GM21619 (cell line): ENCODE results near the gene CEBPG.

Experiments used
- ATAC-seq: cut with Tn5 transposase; IDR thresholded peaks from one replicate; pipeline ENCODE4 v1.9.1; 2021; ENCODE audit not compliant: unreplicated experiment

Gene CEBPG

GRCh38 chr19:33379151-33379829 is 5.8 kb downstream of the CEBPG start:
- ATAC-seq = no peak

DNA sequence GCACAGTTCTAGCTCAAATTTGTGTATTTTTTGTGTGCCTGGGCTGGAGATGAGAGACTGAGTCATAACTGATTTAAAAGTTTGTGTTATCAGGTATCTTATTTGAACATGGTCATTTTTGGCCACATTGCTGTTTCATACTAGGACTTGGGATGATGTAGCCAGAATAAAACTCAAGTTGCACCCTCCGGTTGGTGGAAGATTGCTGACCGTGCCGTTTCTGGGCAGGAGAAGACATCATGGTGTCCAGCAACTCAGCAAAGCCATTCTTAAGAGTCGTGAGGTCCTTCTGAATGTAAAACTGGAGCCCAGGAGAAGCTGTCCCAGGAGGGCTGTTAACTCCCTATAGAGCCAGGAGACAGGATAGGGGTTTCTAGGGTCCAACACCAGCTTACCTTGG is 7.6 kb downstream of the CEBPG start:
- ATAC-seq = no peak

DNA sequence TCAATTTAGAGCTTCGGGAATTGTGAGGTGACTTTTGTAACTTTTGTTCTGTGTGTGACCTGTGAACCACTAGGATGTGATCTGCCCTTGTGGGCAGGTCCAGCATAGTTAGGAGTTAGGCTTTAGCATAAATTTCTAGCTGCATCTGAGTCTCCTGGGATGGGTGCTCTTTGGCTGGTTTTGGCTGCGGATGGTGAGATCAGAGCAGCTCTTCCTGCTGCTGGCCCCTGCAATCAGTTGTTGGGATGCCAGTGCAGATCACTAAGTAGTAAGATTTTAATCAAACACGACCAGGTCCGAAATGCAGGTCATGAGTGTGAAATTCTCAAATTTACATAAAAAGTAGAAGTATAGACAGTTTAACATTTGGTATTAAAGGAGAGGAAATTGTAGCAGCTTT is 8.5 kb downstream of the CEBPG start:
- ATAC-seq = no peak

GRCh38 chr19:33382982-33383381 is 9.5 kb downstream of the CEBPG start:
- ATAC-seq = no peak

- no peak for ATAC-seq
Measured at GRCh38 chr19:33383720-33384292, 10.3 kb downstream of the CEBPG start.

DNA sequence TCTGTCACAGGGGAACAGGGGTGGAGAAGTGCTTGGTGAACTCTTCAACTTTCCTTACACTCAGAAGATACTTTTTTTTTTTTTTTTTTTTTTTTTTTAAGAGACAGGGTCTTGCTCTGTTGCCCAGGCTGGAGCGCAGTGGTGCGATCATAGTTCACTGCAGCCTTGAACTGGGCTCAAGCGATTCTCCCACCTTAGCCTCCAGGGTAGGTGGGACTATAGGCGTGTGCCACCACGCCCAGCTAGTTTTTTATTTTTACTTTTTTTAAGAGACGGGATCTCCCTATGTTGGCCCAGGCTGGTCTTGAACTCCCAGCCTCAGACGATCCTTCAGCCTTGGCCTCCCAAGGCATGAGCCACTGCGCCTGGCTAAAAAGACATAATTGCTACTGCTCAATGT is 11.5 kb downstream of the CEBPG start:
- ATAC-seq = no peak

DNA sequence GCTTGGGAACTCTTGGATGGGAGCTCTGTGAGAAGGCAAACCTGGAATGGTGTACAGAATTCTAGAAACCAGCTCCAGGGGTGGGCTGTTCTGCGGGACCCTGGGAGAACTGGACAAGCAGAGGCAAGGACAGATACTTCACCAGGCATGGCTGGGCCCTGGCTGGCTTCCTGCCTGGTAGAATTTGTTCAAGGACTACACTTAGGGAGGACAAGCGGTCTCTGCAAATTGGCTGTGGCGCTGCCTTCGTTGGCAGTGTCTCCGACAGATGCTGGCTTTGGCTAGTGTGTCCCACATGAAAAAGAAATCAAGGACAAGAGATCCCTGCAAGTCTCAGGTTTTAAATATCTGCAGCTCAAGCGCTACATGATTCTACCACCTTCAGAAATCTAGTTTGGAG is 12.4 kb downstream of the CEBPG start:
- ATAC-seq = no peak

DNA sequence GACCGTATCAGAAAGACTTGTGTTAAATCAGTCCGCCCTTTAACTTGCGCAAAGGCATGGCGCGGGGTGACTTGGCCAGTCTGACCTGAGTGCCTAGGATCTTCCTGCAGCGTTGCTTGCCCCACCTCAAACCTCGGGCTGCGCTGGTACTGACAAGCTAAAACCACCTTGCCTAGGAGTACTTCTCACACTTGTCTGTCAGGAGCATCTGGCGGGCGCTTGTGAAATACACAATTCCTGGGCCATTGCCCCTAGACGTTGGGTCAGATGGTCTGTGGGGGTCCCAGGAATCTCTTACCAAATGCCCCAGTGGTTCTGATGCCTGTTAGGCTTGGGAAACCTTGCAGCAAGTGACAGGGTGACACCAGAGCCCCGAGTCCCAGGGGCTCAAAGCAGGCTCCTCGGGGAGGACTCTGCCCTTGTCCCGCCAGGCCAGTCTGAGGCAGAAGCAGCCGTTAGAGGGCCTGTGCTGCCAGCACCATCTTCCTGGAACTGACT is 12.9 kb downstream of the CEBPG start:
- ATAC-seq = no peak

DNA sequence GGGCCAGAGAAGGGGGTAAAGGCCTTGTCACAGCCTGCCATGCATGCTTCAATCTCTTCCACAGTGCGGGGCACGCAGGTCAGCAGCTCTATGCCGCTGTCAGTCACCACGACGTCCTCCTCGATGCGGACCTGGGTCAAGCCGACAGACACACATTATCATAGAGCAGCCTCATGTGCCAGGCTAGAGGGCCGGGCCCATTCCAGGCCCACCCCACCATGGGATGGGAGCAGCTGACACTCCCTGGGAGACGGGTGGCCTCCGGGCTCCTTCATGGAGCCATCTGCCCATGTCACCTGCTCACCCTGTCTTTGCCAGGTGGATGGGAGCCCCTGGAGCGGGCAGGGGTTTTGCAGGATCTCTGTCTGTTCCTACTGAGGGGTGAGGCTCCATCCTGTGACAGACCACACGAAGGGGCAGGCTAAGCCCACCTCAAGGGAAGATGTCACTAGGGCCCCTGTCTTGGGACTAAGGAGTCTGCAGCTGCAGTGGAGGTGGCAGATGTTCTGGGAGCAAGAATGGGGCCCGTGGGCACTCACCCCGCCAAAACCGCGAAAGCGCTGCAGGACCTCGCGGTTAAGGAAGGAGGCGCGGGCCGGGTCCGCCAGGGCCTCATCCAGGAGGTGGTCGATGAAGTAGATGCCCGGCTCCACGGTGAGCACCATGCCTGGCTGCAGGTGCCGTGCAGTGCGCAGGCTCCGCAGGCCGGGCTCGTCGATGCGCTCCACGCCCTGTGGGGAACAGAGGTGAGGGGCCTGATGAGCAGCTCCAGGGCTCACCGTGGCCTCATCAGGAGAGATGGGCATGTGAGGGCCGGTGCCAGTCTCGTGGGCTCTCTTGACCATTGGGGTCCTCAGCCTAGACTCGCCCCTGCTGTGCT is 14.1 kb downstream of the CEBPG start:
- no peak for ATAC-seq

DNA sequence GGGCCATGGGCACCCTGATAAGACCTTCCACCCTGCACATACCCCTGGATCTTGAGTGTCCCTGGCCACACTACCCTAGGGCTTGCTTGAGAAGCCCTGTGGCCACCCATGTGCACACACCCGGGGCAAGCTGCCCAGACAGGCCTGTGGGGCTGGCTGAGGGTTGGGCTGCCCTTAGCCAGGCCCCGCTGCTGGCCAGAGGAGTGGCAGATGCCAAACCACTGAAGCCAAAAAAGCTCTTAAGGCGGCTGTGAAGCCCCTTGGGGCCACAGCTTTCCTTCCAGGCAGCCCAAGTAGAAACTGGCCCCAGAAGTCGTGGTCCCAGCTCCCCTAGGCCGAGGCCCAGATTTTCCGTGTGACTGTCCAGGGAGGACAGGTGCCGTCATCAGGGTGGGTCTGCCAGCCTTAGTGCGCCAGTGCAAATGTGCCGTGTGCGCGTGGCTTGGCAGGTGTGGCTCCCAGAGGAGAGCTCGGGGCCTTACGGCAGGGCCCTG is 14.8 kb downstream of the CEBPG start:
- ATAC-seq = no peak

DNA sequence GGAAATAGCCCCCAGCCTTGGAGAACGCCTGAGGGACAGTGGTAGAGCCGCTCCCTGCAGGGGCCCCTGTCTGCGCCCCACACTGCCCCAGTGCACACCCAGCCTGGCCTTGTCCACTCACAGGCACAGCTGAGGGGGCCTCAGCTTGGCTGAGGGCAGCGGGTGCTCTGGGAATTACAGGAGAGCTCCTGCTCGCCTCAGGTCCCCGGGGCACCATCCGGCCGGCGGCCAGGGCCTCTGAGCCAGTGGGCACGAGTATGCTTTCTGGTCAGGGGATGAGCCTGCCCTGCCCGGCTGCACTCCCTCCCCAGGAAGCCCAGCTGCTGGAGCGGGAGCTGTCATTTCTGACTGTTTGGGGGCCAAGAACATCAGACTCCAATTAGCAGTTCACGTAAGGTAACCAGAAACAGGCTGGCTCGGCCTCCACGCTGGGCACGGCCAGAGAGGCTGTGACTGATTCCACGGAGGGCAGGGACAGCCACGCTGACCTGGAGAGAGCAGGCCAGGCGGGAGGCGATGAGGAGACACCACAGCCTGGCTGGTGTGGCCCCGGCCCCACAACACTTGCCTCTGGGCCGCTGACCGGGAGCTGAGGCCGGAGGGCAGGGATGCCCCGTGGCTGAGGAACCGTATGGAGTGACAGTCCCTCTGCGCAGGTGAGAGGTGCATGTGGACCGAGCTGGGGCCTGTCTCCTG is 15.4 kb downstream of the CEBPG start:
- ATAC-seq = no peak

GRCh38 chr19:33389421-33390100 is 16.1 kb downstream of the CEBPG start:
- no peak for ATAC-seq

GRCh38 chr19:33390101-33390907 is 16.8 kb downstream of the CEBPG start:
- no peak for ATAC-seq

- no peak for ATAC-seq
Measured at GRCh38 chr19:33390908-33391630, 17.6 kb downstream of the CEBPG start.

DNA sequence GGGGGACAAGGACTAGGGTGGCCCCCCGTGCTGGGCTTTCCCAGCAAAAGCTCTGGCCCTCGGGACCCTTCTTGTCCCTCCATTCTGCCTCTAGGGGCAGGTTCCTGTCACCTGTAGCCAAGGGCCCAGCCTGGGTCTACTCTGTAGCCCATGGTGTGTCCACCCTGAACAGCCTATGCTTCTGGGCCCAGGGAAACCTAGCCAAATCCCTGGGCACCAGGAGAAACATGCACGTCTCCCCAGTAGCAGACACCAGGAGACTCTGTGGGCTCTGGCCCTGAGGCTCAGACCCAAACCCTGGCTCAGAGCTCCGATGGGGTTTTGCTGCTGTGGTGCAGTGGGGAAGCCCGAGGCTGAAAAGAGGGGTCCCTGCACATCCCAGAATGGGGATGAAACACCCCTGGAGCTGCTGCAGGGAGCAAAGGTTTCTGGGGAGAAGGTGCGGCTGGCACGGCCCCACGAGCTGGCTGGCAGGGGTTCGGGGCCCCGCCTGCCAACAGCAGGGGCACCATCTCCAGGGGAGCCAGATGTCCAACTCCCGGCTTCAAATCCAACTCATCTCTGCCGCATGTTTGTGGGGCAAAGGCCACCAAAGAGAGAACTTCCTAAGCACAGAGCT is 18.2 kb downstream of the CEBPG start:
- no peak for ATAC-seq

DNA sequence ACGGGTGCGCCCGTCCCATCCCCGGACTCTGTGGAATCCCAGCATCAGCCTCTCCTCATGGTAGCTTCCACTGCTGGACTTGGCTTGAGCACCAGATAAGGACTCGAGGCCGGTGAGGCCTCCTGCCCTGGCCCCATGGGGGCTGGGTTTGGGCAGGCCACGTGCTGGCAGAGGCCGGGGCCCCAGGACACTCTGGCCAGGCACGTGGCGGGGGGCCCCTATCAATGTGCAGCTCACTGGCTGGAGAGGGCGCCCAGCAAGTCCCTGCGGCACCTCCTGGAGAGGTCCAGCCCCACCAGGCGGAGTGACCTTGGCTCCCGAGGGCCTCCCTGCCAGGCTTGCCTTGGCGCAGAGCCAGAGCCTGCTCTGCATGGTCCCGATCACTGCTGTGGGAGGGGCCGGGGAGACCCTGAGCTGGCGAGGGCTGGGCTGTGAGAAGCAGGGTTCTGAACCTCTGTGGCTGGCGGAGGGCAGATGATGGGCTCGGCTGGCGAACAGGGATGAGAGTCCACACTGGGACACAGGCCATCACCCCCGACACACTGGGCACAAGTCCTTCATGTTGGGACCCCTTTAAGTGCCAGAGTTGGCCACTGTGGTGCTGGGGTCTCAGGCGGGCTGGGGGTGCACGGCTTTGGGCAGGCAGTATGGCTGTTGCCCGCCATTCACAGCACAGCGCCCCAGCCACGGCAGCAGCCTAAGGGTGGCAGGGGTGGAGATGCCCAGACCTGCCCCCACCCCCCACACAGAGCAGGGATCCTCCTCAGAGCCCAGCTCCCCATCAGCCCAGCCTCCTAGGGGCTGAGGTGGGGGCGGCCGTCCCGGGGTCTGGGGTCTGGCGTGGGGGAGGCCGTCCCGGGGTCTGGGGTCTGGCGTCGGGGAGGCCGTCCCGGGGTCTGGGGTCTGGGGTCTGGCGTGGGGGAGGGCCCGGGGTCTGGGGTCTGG is 19.1 kb downstream of the CEBPG start:
- no peak for ATAC-seq

DNA sequence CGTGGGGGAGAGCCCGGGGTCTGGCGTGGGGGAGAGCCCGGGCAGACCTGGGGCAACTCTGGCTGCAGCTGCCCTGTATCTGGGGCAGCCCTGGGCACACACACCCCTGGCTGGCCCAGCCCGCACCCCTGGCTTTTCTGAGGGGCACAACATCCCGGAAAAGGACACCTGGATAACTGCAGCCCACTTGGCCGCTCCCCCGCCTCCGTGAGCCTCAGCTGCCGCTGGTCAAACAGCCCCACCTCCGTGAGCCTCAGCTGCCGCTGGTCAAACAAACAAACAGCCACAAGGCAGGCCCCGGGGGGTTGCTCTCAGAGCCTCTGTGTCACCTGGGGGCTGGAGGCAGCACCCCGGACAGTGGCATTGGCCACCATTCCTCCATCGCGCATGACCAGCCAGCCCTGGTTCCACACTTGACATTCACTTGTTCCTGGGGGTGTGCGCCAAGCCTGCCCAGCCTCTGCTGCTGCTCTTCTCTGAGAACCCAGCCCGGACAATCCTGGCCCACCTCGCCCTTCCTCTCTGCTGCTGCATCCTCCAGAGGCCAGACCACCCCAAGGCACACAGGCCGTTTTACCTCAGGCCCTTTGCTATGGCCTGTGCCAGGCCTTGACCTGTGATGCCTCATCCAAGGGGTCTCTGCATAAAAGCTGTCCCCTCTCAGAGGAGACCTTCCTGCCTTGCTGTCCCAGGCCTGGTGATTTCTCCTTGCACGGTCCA is 19.9 kb downstream of the CEBPG start:
- ATAC-seq = no peak
